ENCODE data around the gene MT1X.
A peak's percentile ranks its signal among the peaks of the same experiment; 100 is the strongest.
"Not testable (repeated sequence)": the region's sequence is repeated elsewhere in the genome, so short reads cannot be mapped to it uniquely, and the experiment has no call there.

MT1X gene

GRCh38 chr16:56710181-56710737 lies 28.0 kb downstream of the MT1X start:
- DNase-seq (ENCODE audit: low read depth, low spot score), result no peak

GRCh38 chr16:56711862-56712261 lies 29.6 kb downstream of the MT1X start:
- DNase-seq (ENCODE audit: low read depth, low spot score), result no peak

DNA sequence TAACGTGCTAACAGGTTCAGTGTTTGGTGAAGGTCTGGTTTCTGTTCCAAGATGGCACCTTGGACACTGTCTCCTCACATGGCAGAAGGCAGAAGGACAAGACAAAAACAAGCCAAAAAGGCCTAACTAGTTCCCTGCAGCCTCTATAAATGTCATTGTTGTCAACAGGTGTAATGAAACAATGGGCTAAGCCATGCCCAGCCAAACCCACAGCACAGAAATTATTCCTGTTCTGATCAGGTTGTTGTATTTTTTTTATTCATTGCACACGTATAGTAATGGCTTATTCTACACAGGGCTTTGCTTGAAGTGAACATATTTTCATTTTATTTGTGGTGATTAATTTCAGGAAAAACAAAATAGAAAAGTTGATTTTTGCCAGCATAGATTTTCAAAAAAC lies 31.5 kb downstream of the MT1X start:
- DNase-seq (ENCODE audit: low read depth, low spot score), result no peak

DNA sequence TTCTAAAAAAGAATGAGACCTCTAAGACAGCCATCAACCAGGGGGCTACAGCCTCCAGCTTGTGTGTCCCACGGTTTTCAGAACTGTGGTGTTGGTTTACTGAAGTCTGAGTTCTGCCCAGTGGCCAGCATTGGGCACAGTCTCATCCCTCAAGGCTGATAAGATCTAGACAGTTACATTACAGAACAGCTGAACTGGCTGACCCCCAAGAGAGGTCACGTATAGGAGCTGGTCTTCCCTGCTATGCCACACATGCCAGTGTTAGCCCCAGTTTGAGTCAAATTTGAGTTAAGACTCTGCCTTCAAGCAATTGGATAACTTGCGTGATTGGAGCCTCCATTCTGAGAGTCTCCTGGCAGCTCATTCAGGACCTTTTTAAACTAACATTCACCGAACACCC lies 32.9 kb downstream of the MT1X start:
- no peak for DNase-seq (ENCODE audit: low read depth, low spot score)

GRCh38 chr16:56716761-56717160 lies 34.5 kb downstream of the MT1X start:
- no peak for DNase-seq (ENCODE audit: low read depth, low spot score)

DNA sequence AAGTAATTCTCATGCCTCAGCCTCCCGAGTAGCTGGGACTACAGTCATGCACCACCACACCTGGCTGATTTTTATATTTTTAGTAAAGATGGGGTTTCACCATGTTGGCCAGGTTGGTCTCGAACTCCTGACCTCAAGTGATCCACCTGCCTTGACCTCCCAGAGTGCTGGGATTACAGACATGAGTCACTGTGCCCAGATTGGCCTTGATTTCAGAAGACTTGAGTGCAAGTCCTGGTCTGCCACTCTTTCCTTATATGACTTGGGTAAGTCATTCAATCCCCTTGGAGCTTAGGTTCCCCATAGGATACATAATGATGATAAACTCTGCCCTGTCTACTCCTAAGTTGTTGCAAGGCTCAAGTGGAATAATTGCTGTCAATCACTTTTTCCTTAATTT lies 35.3 kb downstream of the MT1X start:
- DNase-seq (ENCODE audit: low read depth, low spot score), result not testable (repeated sequence)

DNA sequence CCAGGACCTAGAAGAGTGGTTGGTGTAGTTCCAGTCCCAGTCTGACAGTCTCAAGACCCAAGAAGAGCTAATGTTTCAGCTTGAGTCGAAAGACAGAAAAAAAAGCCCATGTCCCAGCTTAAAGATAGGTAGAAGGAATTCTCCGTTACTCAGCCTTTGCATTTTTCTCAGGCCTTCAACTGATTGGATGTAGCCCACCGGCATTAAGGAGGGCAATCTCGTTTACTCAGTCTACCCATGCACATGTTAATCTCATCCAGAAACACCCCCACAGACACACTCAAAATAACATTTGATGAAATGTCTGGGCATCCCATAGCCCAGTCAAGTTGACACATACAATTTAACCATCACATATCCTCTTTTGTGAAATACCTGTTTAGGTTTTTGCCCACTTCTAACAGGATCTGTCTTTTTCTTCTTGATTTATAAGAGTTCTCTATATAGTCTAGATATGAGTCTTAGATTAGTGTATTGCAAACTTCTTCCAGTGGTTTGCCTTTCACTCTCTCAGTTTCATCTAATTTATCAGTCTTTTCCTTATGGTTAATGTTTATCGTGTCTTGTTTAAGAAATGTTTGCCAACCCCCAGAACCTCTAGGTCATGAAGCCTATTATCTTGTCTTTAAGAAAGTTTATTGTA lies 40.1 kb downstream of the MT1X start:
- DNase-seq (ENCODE audit: low read depth, low spot score), result no peak

DNA sequence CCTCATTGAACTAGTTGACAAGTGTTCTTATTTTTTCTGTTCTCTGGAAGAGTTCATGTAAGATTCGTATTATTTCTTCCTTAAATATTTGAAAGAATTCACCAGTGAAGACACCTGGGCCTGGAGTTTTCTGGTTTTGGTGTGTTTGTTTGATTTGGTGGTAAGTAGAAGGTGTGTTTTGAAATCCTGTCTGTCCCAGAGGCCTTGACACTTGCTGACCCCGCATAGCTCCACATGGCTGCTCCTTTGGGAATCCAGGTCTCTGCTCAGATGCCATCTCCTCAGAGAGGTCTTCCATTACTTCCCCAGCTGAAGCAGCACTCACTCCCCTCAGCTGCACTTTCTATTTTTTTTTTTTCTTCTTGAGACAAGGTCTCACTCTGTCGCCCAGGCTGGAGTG lies 41.9 kb downstream of the MT1X start:
- no peak for DNase-seq (ENCODE audit: low read depth, low spot score)

- DNase-seq (ENCODE audit: low read depth, low spot score), result no peak
Observed at GRCh38 chr16:56726283-56726682, 44.0 kb downstream of the MT1X start.

- no peak for DNase-seq (ENCODE audit: low read depth, low spot score)
Observed at GRCh38 chr16:56726926-56727325, 44.7 kb downstream of the MT1X start.

DNA sequence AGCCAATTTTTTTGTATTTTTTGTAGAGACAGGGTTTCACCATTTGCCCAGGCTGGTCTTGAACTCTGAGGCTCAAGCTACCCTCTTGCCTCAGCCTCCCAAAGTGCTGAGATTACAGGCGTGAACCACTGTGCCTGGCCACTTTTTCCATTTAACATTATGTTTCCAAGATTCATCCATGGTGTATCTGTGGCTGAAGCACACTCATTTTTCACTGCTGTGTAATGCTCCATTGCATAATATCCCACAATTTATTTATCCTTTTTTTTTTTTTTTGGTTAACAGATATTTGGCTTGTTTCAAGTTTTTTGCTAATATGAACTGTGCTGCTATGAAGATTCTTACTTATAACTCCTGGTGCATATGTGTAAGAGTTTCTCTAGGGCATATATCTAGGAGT lies 45.8 kb downstream of the MT1X start:
- no peak for DNase-seq (ENCODE audit: low read depth, low spot score)

- DNase-seq (ENCODE audit: low read depth, low spot score), result peak; percentile 22
Observed at GRCh38 chr16:56728980-56729734, 46.9 kb downstream of the MT1X start.

- peak; percentile 97 for DNase-seq (ENCODE audit: low read depth, low spot score)
Observed at GRCh38 chr16:56729735-56730662, 47.7 kb downstream of the MT1X start, which contains the start of gene NUP93. Gene NUP93, plus strand, starts transcription at chr16:56730129. Its CDS starts 18,119 bp downstream, at chr16:56748248.

- DNase-seq (ENCODE audit: low read depth, low spot score), result no peak
Observed at GRCh38 chr16:56732366-56732765, 50.1 kb downstream of the MT1X start.

DNA sequence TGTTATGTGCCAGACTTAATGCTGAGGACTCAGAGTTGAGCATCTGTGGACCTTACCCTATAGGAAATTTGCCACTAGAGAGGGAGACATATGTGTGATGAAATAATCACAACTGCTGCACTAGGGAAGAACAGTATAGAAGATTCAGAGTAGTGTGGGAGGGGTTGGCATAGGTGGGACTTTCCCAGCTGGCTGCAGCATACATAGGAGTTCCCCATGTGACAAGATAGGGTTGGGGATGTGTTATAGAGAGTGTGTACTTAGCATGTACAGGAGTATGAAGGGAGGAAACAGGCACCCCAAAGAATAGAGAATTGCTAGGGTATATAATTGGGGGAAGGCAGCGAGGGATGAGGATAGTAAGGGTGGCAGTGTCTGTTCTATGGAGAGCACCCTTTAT lies 50.6 kb downstream of the MT1X start:
- no peak for DNase-seq (ENCODE audit: low read depth, low spot score)
